ENCODE results near the gene POLR3K. TPM values are rescaled to one million over a fixed set of nuclear protein-coding genes. Genes with fewer than 3 reads are reported as not detected.

POLR3K gene
- total RNA-seq, 1 experiment from 2014 or later = 30.2 TPM

- Histone ChIP-seq H2AFZ (ENCODE audit: low read length) (no peak overlapping the region), H3K36me3 (ENCODE audit: low read depth, low read length) (no peaks in the 10 kb centered on the region), H3K27me3 (ENCODE audit: low read length) (no peaks in the 10 kb centered on the region), H3K9me2 (replicated peaks; ENCODE audit: low read length) (no peaks in the 10 kb centered on the region), H3K79me2 (ENCODE audit: low read length) (no peaks in the 10 kb centered on the region), H3F3A (ENCODE audit: low read length, unreplicated experiment) (no peaks in the 10 kb centered on the region), H4K20me1 (ENCODE audit: low read length) (no peaks in the 10 kb centered on the region), H3K9ac (ENCODE audit: low read length) (no peak overlapping the region), H3K9me3 (ENCODE audit: low read length) (no peaks in the 10 kb centered on the region), H3K27ac (ENCODE audit: low read length) (no peak overlapping the region), H3K4me2 (ENCODE audit: low read length) (no peak overlapping the region), H3K4me1 (ENCODE audit: insufficient read depth, low read length) (no peaks in the 10 kb centered on the region), H3K4me3 (ENCODE audit: low read length) (no peak overlapping the region)
- ChIA-PET CTCF (no interaction called here), POLR2A (ENCODE audit: unreplicated experiment) (no interaction called here)
- ATAC-seq (no peak), DNase-seq (no peak)
- TF ChIP-seq EZH2phosphoT487 (IDR thresholded peaks at IDR 0.05; ENCODE audit: borderline replicate concordance, low read length) = no peak
- no peak for TF ChIP-seq EZH2 (IDR thresholded peaks at IDR 0.05; ENCODE audit: low read length, unreplicated experiment)
- no peak for TF ChIP-seq CTCF (conservative IDR thresholded peaks at IDR 0.05; ENCODE audit: low read depth, low read length)
- no TSS peak for BruUV-seq (replicated peaks)
- intact Hi-C loops (cut with micrococcal nuclease) = no loop called here
Observed at GRCh38 chr16:94918-95265, 41.5 kb upstream of the POLR3K start.

GRCh38 chr16:92431-93339 lies 39.3 kb upstream of the POLR3K start:
- H3K79me2 ChIP-seq (ENCODE audit: low read length) = no peaks in the 10 kb centered on the region
- TF ChIP-seq EZH2phosphoT487 (IDR thresholded peaks at IDR 0.05; ENCODE audit: borderline replicate concordance, low read length) (no peak), EZH2 (IDR thresholded peaks at IDR 0.05; ENCODE audit: low read length, unreplicated experiment) (no peak), CTCF (conservative IDR thresholded peaks at IDR 0.05; ENCODE audit: low read depth, low read length) (no peak)
- intact Hi-C loops (cut with micrococcal nuclease) = no loop called here
- POLR2A ChIA-PET (ENCODE audit: unreplicated experiment) = no interaction called here
- H3K4me3 ChIP-seq (ENCODE audit: low read length) = no peak overlapping the region
- no peak overlapping the region for H3K4me2 ChIP-seq (ENCODE audit: low read length)
- H3K36me3 ChIP-seq (ENCODE audit: low read depth, low read length) = no peaks in the 10 kb centered on the region
- no peaks in the 10 kb centered on the region for H4K20me1 ChIP-seq (ENCODE audit: low read length)
- H3K27ac ChIP-seq (ENCODE audit: low read length) = no peak overlapping the region
- H2AFZ ChIP-seq (ENCODE audit: low read length) = no peak overlapping the region
- no peak overlapping the region for H3K9ac ChIP-seq (ENCODE audit: low read length)
- no peaks in the 10 kb centered on the region for H3F3A ChIP-seq (ENCODE audit: low read length, unreplicated experiment)
- DNase-seq (no peak), ATAC-seq (no peak)
- H3K4me1 ChIP-seq (ENCODE audit: insufficient read depth, low read length) = no peaks in the 10 kb centered on the region
- CTCF ChIA-PET = no interaction called here
- H3K9me3 ChIP-seq (ENCODE audit: low read length) = no peaks in the 10 kb centered on the region
- H3K9me2 ChIP-seq (replicated peaks; ENCODE audit: low read length) = no peaks in the 10 kb centered on the region
- H3K27me3 ChIP-seq (ENCODE audit: low read length) = no peaks in the 10 kb centered on the region
- no TSS peak for BruUV-seq (replicated peaks)

- Histone ChIP-seq H3K4me3 (ENCODE audit: low read length) (no peak overlapping the region), H3K27ac (ENCODE audit: low read length) (no peak overlapping the region), H2AFZ (ENCODE audit: low read length) (no peak overlapping the region), H4K20me1 (ENCODE audit: low read length) (no peaks in the 10 kb centered on the region), H3K9me3 (ENCODE audit: low read length) (no peaks in the 10 kb centered on the region), H3K9ac (ENCODE audit: low read length) (no peak overlapping the region), H3K36me3 (ENCODE audit: low read depth, low read length) (no peaks in the 10 kb centered on the region), H3K27me3 (ENCODE audit: low read length) (no peaks in the 10 kb centered on the region), H3K9me2 (replicated peaks; ENCODE audit: low read length) (no peaks in the 10 kb centered on the region), H3K4me1 (ENCODE audit: insufficient read depth, low read length) (no peaks in the 10 kb centered on the region), H3K79me2 (ENCODE audit: low read length) (no peaks in the 10 kb centered on the region), H3K4me2 (ENCODE audit: low read length) (no peak overlapping the region), H3F3A (ENCODE audit: low read length, unreplicated experiment) (no peaks in the 10 kb centered on the region)
- no peak for TF ChIP-seq EZH2 (IDR thresholded peaks at IDR 0.05; ENCODE audit: low read length, unreplicated experiment)
- TF ChIP-seq EZH2phosphoT487 (IDR thresholded peaks at IDR 0.05; ENCODE audit: borderline replicate concordance, low read length) = no peak
- no peak for TF ChIP-seq CTCF (conservative IDR thresholded peaks at IDR 0.05; ENCODE audit: low read depth, low read length)
- no peak for DNase-seq
- no TSS peak for BruUV-seq (replicated peaks)
- POLR2A ChIA-PET (ENCODE audit: unreplicated experiment) = no interaction called here
- CTCF ChIA-PET = no interaction called here
- ATAC-seq = no peak
- intact Hi-C loops (cut with micrococcal nuclease) = no loop called here
Observed at GRCh38 chr16:91484-91883, 38.1 kb upstream of the POLR3K start.

All from PC-3 (cell line).